GM13977 (cell line): Measurements from ENCODE around the gene AUH.

Experiments
- DNase-seq: peaks from one replicate; pipeline ENCODE4 v3.0.0; 2012; ENCODE audit warnings: low spot score
- in situ Hi-C: fragments of 300-500 bp; cut with MboI; formaldehyde crosslinking; loops from one replicate; pipeline ENCODE4 v1.12.0; 2022; ENCODE audit warnings: low sequenced_read_pairs, low pct_unique_long_range_greater_than_20kb, mixed read lengths, inconsistent platforms; ENCODE audit not compliant: unreplicated experiment
- TF ChIP-seq, protein P1 (sequence below): IDR thresholded peaks from 2 replicates; pipeline ENCODE4 v1.5.1; 2012; ENCODE audit warnings: mild to moderate bottlenecking, control low read depth; ENCODE audit not compliant: insufficient read depth; ENCODE audit errors: extremely low read depth, missing control alignments

The AUH gene, protein sequence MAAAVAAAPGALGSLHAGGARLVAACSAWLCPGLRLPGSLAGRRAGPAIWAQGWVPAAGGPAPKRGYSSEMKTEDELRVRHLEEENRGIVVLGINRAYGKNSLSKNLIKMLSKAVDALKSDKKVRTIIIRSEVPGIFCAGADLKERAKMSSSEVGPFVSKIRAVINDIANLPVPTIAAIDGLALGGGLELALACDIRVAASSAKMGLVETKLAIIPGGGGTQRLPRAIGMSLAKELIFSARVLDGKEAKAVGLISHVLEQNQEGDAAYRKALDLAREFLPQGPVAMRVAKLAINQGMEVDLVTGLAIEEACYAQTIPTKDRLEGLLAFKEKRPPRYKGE

DNA sequence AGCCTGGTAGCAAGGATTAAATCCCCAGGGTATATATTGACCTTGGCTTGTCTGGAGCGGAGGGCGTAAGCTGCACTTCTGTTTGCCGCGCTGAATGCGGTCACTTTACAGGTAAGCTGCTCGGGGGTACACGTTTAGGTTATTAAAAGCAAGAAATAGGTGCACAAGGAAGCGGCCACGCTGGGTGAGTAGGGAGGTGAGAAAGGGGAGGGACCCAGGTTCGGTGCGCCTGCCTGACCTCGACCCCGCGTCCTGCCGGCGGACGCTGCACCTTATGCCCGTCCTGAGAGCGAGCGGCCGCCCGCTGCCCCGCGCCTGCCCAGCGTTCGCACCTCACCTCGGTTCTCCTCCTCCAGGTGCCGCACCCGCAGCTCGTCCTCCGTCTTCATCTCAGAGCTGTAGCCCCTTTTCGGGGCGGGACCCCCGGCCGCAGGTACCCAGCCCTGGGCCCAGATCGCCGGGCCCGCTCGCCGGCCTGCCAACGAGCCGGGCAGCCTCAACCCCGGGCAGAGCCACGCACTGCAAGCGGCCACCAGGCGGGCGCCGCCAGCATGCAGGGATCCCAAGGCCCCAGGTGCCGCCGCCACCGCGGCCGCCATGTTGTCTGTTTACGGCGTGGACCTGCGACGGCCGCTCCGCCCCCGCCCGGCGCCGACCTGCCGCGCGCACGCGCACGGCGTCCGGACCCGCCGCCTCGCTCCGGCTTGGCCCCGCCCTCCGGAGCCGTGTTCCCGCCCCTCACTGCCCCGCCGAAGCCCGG, at the start of gene AUH:
TSS of gene AUH (minus strand) at position 628 of the 760 bp plus-strand sequence. CDS start at position 599, 29 bp downstream.
- TF ChIP-seq, protein P1, sequence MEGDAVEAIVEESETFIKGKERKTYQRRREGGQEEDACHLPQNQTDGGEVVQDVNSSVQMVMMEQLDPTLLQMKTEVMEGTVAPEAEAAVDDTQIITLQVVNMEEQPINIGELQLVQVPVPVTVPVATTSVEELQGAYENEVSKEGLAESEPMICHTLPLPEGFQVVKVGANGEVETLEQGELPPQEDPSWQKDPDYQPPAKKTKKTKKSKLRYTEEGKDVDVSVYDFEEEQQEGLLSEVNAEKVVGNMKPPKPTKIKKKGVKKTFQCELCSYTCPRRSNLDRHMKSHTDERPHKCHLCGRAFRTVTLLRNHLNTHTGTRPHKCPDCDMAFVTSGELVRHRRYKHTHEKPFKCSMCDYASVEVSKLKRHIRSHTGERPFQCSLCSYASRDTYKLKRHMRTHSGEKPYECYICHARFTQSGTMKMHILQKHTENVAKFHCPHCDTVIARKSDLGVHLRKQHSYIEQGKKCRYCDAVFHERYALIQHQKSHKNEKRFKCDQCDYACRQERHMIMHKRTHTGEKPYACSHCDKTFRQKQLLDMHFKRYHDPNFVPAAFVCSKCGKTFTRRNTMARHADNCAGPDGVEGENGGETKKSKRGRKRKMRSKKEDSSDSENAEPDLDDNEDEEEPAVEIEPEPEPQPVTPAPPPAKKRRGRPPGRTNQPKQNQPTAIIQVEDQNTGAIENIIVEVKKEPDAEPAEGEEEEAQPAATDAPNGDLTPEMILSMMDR: no peak
- in situ Hi-C loops: no loop called here
- DNase-seq: peak; percentile 95

DNA sequence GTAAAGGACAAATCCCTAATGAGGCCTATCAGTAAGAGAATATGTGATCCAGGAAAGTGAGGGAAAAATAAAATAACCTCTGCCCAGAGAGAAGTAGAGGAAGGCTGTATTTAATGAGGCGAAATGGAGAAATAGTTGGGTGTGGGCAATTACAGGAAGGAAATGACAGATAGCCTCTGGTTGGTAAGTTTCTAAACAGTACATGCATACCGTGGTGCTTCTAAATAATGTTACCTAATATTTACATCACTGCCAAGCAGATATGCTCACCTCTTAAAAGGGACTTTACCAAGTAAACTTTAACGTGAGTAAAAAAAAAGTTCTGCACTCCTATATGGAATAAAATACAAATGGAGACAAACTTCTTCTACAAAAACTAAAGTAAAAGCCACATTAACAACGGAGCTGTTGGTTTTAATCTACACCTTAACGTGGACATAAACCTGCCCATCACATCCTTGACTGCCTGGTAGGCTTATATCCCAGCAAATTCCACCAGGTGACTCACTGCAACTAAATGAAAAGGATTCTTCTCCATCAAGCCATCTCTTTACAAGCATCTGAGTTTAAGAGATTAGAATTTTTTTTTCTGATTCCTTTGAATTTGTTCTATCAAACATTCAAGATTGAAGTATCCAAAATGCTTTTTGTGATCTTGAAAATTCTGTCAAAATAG, 49.5 kb upstream of the AUH start:
- no peak for DNase-seq
- in situ Hi-C loops: no loop called here
- TF ChIP-seq, protein P1: no peak

DNA sequence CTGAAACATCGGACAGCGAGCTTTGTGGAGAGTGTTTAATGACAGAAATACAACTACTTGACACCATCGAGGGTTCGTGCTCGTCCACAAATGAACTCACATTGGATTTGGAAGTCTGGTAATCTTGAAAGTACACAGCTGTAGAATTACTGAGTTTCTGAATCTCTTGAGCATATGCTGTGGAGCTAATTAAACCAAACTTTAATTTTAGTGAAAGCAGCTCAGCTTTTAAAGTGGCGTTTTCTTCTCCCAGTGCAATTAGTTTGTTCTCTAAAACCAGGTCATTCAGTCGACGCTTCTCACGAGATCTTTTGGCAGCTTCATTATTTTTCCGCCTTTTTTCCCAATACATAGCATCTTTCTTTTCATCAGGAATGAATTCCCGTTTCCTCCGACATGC, 48.4 kb upstream of the AUH start:
- in situ Hi-C loops: no loop called here
- TF ChIP-seq, protein P1: no peak
- DNase-seq: no peak

GRCh38 chr9:91408475-91408874, 46.8 kb upstream of the AUH start:
- DNase-seq: no peak
- TF ChIP-seq, protein P1: no peak
- in situ Hi-C loops: no loop called here

DNA sequence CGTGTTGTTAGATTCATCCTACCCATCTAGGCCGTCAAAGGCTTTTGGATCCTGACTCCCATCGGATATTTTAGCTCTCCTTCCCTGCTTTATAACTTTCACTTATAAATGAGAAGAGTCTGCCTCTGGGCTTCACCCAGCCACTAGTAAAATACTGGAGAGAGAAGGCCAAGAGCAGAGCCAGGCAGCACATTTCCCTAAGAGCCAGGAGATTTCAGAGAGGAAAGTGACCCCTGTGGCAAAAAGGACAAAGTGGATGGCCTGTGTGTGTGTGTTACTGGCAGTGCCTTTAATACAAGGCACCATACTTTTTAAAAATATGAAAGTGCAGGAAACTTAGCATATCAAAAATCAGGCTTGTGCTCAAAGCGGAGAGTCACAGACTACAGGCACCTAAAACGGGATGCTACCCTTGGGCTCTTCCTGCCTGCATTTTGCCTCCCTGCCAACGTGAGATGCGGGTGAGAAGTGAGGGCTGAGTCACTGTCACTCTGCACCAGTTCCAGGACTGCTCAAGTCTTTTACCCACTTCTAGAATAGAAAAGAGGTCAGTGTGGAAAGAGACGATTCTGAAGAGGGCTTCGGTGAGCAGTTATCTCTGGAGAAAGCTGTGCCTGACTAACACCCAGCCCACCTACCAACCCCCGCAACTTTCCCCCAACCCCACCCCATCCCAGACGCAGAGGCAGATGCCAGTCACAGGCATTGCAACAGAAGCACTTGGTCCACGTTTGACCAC, 46.0 kb upstream of the AUH start:
- no peak for DNase-seq
- TF ChIP-seq, protein P1: no peak
- in situ Hi-C loops: no loop called here

DNA sequence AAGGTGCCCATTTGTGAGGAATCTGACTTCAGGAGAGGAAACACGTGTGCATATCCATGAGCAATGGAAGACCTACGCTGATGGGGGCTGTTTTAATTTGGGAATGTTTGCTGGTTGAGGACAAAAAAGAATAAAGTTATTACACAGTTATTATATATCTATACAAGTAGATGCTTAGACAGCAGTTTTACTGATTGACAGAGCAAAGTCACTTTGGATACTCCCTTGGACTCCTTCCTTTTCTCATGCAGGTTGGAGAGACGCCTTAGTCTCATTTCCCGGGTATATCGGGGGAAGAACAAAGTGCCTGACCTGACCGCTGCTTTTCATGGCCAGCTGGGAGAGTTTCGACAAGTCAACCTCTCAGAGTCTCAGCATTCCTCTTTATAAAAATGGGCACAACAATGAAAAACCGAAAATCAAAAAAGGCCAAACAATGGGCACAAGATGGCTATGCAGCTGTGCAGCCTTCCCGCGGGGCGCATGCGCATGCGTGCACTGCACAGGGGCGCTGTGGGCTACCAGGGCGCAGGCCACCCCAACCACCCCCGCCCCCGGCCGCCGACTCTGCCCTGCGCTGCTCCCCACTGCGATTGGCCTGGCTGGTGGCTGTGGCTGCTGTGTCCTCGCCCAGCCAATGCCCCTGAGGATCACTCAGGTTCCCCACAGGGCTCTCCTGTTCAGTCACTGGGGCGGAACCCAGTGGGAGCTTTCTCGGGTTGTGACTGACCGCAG, 43.8 kb upstream of the AUH start:
- in situ Hi-C loops: no loop called here
- no peak for DNase-seq
- TF ChIP-seq, protein P1: no peak
